DMS79 treated with DMSO at 0.1 percent for 48 hours (cell line): ENCODE data around the gene MYL12B.
"Not testable (repeated sequence)": the region's sequence is repeated elsewhere in the genome, so short reads cannot be mapped to it uniquely, and the experiment has no call there.

Experiments used
- DNase-seq: peaks from one replicate; lab custom pipeline; 2025; lab: John Stamatoyannopoulos, UW

MYL12B gene

GRCh38 chr18:3297025-3297984, 35.4 kb downstream of the MYL12B start:
- DNase-seq: peak; percentile 77

GRCh38 chr18:3304832-3305231, 42.9 kb downstream of the MYL12B start:
- no peak for DNase-seq

- DNase-seq: no peak
These were observed 43.4 kb downstream of the MYL12B start for GRCh38 chr18:3305354-3305762.

- DNase-seq: no peak
These were observed 44.0 kb downstream of the MYL12B start for GRCh38 chr18:3305933-3306332.

- no peak for DNase-seq
These were observed 44.5 kb downstream of the MYL12B start for GRCh38 chr18:3306391-3306790.

- DNase-seq: no peak
These were observed 51.8 kb downstream of the MYL12B start for GRCh38 chr18:3313685-3314084.

GRCh38 chr18:3315344-3315743, 53.4 kb downstream of the MYL12B start:
- not testable (repeated sequence) for DNase-seq

GRCh38 chr18:3319399-3319798, 57.5 kb downstream of the MYL12B start:
- no peak for DNase-seq

- DNase-seq: peak; percentile 42
These were observed 58.0 kb downstream of the MYL12B start for GRCh38 chr18:3319894-3320454.

GRCh38 chr18:3321133-3321812, 59.3 kb downstream of the MYL12B start:
- DNase-seq: peak; percentile 98

- no peak for DNase-seq
These were observed 62.0 kb downstream of the MYL12B start for GRCh38 chr18:3323900-3324299.
